ENCODE measurements around the gene DDTL.
"Not testable (repeated sequence)": the region's sequence is repeated elsewhere in the genome, so short reads cannot be mapped to it uniquely, and the experiment has no call there.

The DDTL gene

DNA sequence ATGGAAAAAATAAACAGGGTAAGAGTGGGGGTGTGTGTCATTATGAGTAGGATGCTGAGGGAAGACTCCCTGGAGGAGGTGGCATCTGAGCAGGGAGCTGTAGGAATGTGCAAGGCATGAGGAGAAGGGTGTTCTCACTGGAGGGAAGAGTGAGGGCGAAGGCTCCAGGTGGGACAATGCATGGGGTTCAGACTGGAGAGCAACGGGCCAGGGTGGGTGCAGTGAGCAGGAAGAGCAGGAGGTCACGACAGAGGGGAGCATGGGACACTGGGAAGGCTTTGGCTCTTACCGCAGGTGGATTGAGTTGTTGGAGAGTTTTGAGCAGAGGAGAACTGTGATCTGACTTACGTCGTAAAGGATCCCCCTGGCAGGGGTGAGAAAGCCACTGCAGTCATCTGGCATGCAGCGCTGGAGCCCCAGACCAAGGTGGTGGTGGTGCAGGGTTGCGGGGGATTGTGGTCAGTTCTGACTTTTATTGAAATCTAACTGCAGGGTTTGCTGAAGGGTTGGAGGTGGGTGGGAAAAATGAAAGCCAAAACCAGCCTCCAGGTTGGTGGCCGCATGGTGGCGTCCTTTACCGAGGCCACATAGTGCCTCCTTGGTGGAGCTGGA lies 13.8 kb upstream of the DDTL start:
- H3K27ac ChIP-seq (ENCODE audit: low read length); H3K4me3 ChIP-seq (ENCODE audit: low read length); H3K36me3 ChIP-seq (ENCODE audit: control insufficient read depth, low read depth, low read length); H3K27me3 ChIP-seq (ENCODE audit: control insufficient read depth, insufficient read depth, low read length); H3K9me3 ChIP-seq (ENCODE audit: control insufficient read depth, low read depth, low read length); H3K9ac ChIP-seq (ENCODE audit: low read length): not testable (repeated sequence)
- H3K4me1 ChIP-seq (ENCODE audit: control insufficient read depth, low read depth, low read length), result peaks cover 12% of the 10 kb centered on the region

DNA sequence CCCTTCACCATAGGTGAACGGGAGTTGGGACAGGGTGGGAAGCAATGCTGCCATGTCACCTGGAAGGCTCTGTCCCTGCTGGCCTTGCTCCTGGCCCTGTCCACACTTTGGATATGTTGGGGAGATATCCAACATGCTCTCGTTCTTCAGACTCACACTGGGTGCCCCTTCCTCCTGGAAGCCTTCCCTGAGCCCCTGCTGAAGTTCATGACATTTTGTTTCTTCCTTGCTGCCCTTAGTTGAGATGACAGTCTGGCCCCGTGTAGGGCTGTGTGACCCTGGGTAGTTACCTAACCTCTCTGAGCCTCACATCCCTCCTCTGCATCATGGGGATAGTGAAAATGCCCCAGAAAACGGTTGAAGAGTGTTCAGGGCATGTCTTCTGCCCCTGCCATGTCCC lies 13.2 kb upstream of the DDTL start:
- H3K4me1 ChIP-seq (ENCODE audit: control insufficient read depth, low read depth, low read length), result peaks cover 12% of the 10 kb centered on the region
- not testable (repeated sequence) for H3K9ac ChIP-seq (ENCODE audit: low read length); H3K27ac ChIP-seq (ENCODE audit: low read length); H3K36me3 ChIP-seq (ENCODE audit: control insufficient read depth, low read depth, low read length); H3K9me3 ChIP-seq (ENCODE audit: control insufficient read depth, low read depth, low read length); H3K27me3 ChIP-seq (ENCODE audit: control insufficient read depth, insufficient read depth, low read length); H3K4me3 ChIP-seq (ENCODE audit: low read length)

DNA sequence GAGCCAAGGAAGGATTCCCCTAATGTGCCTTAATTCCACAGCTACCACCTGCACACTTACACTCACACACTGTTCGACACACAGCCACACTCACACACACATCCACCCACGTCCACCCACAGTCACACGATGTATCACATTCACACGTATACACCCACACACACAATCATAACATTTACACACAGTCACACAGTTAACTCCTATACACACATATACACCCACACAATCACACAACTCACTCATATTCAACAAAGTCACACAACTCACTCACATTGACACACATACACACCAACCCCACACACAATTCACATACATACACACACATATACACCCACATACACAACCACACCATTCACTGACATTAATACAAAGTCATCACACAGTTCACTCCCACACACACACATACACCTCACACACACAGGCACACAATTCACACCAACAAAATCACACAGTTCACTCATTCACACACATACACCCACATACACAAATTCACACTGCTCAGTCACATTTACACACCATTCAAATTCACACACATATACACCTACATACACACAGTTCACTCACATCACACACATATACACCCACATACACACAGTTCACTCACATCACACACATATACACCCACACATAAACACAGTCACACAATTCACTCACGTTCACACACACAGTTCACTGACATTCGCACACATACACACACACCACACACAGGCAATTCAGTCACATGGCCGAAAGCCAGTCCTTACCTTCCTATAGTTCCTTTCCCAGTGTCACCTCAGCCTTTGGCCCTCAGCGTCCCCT lies 12.3 kb upstream of the DDTL start:
- H3K27me3 ChIP-seq (ENCODE audit: control insufficient read depth, insufficient read depth, low read length); H3K9me3 ChIP-seq (ENCODE audit: control insufficient read depth, low read depth, low read length); H3K27ac ChIP-seq (ENCODE audit: low read length); H3K9ac ChIP-seq (ENCODE audit: low read length); H3K4me3 ChIP-seq (ENCODE audit: low read length); H3K36me3 ChIP-seq (ENCODE audit: control insufficient read depth, low read depth, low read length): not testable (repeated sequence)
- H3K4me1 ChIP-seq (ENCODE audit: control insufficient read depth, low read depth, low read length), result peaks cover 12% of the 10 kb centered on the region

DNA sequence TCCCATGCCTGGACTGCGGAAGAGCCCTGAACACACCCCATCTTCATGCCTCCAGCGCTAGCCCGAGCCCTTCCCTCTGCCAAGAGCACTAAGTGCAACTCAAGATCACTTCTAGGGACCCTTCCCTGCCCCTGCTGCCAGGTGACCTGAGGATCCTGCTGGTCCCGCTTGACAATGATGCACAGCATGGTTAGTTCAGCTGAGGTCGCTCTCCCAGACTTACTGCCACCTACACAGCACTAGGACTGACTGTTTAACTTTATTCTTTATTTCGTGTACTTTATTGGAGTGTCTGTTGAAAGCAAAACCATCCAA lies 11.7 kb upstream of the DDTL start:
- H3K36me3 ChIP-seq (ENCODE audit: control insufficient read depth, low read depth, low read length); H3K4me3 ChIP-seq (ENCODE audit: low read length); H3K9ac ChIP-seq (ENCODE audit: low read length); H3K9me3 ChIP-seq (ENCODE audit: control insufficient read depth, low read depth, low read length); H3K27ac ChIP-seq (ENCODE audit: low read length); H3K27me3 ChIP-seq (ENCODE audit: control insufficient read depth, insufficient read depth, low read length): not testable (repeated sequence)
- peaks cover 12% of the 10 kb centered on the region for H3K4me1 ChIP-seq (ENCODE audit: control insufficient read depth, low read depth, low read length)

DNA sequence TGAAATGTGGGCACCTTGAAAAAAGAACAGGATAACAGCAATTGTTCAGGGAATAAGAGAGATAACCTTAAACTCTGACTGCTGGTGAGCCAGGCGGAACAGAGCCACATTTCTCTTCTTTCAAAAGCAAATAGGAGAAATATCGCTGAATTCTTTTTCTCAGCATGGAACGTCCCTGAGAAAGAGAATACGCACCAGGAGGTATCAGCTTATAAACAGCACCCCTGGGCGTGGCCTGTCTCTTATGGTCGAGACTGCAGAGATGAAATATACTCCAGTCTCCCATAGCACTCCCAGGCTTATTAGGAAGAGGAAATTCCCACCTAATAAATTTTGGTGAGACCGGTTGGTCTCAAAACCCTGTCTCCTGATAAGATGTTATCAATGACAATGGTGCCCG lies 10.8 kb upstream of the DDTL start:
- H3K27me3 ChIP-seq (ENCODE audit: control insufficient read depth, insufficient read depth, low read length); H3K36me3 ChIP-seq (ENCODE audit: control insufficient read depth, low read depth, low read length); H3K27ac ChIP-seq (ENCODE audit: low read length); H3K9me3 ChIP-seq (ENCODE audit: control insufficient read depth, low read depth, low read length); H3K9ac ChIP-seq (ENCODE audit: low read length): not testable (repeated sequence)
- Histone ChIP-seq H3K4me1 (ENCODE audit: control insufficient read depth, low read depth, low read length) (peaks cover 12% of the 10 kb centered on the region), H3K4me3 (ENCODE audit: low read length) (peak overlapping the region; percentile 47)

DNA sequence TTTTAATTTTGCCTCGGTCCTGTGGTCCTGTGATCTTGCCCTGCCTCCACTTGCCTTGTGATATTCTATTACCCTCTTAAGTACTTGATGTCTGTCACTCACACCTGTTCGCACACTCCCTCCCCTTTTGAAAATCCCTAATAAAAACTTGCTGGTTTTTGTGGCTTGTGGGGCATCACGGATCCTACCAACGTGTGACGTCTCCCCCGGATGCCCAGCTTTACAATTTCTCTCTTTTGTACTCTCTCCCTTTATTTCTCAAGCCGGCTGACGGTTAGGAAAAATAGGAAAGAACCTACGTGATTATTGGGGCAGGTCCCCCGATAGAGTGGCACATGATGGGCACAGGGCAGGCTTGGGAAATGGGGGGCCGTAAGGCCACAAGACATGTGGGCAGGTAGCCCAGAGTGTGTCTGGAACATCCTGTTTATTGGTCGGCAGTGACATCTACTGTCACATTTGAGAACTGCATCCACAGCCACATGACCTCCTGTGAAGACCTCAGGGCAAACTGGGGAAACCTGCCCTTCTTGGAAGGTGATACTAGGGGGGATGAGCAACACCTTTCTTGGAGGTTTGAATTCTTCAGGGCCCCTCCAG lies 10.3 kb upstream of the DDTL start:
- not testable (repeated sequence) for H3K36me3 ChIP-seq (ENCODE audit: control insufficient read depth, low read depth, low read length); H3K27me3 ChIP-seq (ENCODE audit: control insufficient read depth, insufficient read depth, low read length); H3K9me3 ChIP-seq (ENCODE audit: control insufficient read depth, low read depth, low read length)
- peaks cover 12% of the 10 kb centered on the region for H3K4me1 ChIP-seq (ENCODE audit: control insufficient read depth, low read depth, low read length)
- H3K4me3 ChIP-seq (ENCODE audit: low read length), result peak overlapping the region; percentile 47
- H3K9ac ChIP-seq (ENCODE audit: low read length), result peak overlapping the region; percentile 45
- peak overlapping the region; percentile 59 for H3K27ac ChIP-seq (ENCODE audit: low read length)

DNA sequence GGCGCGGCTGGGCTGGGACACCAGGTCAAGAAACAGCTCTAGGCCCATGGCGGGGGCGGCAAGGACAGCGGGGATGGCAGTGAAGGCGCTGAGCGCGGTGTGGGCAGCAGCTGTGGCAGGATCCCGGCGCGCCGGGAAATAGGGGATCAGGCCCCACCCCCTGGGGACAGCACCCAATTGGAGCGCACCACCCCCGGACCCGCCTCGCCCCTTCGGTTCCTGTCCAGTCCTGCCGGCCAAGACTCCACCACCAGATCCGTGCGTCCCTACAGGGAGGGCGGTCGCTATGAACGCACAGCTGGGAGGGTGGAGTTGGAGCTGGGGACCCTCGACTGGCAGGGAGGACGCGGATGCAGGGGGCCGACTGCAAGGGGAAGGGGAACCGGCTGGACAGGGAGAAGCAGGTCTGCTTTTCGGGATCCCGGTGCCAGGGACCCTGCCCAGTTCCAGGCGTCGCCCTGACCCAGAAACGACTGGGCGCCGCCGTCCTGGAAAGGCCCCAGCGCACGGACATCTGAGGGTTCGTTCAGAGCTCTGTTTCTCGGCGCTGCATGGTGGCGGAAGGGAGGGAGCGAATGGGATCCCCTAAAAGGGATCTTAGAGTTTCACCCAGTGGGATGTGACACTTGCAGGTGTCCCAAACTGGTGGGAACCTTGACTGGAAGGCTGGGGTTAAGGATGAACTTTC lies 5.5 kb upstream of the DDTL start, which contains the start of gene GSTT2B:
TSS of gene GSTT2B (minus strand) at position 112 of the 688 bp plus-strand sequence. CDS start at position 48, 64 bp downstream.
- not testable (repeated sequence) for H3K4me1 ChIP-seq (ENCODE audit: control insufficient read depth, low read depth, low read length); H3K9me3 ChIP-seq (ENCODE audit: control insufficient read depth, low read depth, low read length); H3K4me3 ChIP-seq (ENCODE audit: low read length); H3K36me3 ChIP-seq (ENCODE audit: control insufficient read depth, low read depth, low read length); H3K27ac ChIP-seq (ENCODE audit: low read length); H3K9ac ChIP-seq (ENCODE audit: low read length); H3K27me3 ChIP-seq (ENCODE audit: control insufficient read depth, insufficient read depth, low read length)

DNA sequence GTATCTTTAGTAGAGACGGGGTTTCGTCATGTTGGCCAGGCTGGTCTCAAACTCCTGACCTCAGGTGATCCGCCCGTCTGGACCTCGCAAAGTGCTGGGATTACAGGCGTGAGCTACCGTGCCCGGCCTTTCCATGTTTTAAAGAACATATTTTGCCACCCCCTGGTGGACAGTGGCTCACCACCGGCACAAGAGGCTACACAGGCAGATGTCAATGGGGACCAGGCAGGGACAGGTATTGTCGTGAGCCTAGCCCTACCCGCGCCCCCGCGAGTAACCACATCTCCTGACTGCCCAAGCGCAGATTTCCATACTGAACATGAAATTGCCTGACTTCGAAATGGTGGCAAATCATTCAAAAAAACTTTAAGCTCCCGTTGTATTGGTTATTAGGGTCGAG lies 594 bp upstream of the DDTL start:
- H3K27me3 ChIP-seq (ENCODE audit: control insufficient read depth, insufficient read depth, low read length); H3K4me1 ChIP-seq (ENCODE audit: control insufficient read depth, low read depth, low read length); H3K4me3 ChIP-seq (ENCODE audit: low read length); H3K9me3 ChIP-seq (ENCODE audit: control insufficient read depth, low read depth, low read length); H3K27ac ChIP-seq (ENCODE audit: low read length); H3K9ac ChIP-seq (ENCODE audit: low read length): not testable (repeated sequence)
- H3K36me3 ChIP-seq (ENCODE audit: control insufficient read depth, low read depth, low read length), result peaks cover 15% of the 10 kb centered on the region

DNA sequence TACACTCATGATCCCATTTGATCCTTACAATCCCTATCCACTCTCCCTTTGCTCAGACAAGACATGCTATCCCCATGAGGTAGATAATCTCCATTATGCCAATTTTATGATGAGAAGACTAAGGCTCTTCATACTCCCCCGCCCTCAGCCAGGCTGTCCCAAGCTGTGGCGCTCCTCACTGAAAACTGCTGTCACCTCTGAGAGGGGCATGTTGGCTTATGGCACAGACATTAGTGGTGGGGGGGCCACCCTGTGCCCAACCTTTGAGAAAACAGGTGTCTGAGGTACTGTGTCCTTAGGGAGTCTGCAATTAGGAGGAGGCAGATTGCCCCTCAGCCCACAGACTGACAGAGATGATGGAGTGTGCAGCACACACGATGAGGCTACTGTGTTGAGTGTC lies 2.4 kb downstream of the DDTL start:
- no peak overlapping the region for H3K4me3 ChIP-seq (ENCODE audit: low read length)
- no peaks in the 10 kb centered on the region for H3K4me1 ChIP-seq (ENCODE audit: control insufficient read depth, low read depth, low read length)
- H3K27ac ChIP-seq (ENCODE audit: low read length), result no peak overlapping the region
- no peaks in the 10 kb centered on the region for H3K9me3 ChIP-seq (ENCODE audit: control insufficient read depth, low read depth, low read length)
- H3K9ac ChIP-seq (ENCODE audit: low read length), result no peak overlapping the region
- peaks cover 24% of the 10 kb centered on the region for H3K36me3 ChIP-seq (ENCODE audit: control insufficient read depth, low read depth, low read length)
- H3K27me3 ChIP-seq (ENCODE audit: control insufficient read depth, insufficient read depth, low read length), result no peaks in the 10 kb centered on the region

DNA sequence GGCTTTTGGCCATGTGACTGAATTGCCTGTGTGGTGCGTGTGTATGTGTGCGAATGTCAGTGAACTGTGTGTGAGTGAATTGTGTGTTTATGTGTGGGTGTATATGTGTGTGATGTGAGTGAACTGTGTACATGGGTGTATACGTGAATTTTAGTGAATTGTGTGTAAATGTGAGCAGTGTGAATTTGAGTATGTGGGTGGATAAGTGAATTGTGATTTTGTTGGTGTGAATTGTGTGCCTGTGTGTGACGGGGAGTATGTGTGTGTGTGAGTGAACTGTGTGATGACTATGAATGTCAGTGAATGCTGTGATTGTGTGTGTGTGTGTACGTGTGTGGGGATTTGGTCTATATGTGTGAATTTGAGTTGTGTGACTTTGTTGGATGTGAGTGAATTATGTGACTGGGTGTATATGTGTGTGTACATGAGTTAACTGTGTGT lies 3.5 kb downstream of the DDTL start:
- Histone ChIP-seq H3K27ac (ENCODE audit: low read length) (no peak overlapping the region), H3K9me3 (ENCODE audit: control insufficient read depth, low read depth, low read length) (no peaks in the 10 kb centered on the region), H3K9ac (ENCODE audit: low read length) (no peak overlapping the region)

DNA sequence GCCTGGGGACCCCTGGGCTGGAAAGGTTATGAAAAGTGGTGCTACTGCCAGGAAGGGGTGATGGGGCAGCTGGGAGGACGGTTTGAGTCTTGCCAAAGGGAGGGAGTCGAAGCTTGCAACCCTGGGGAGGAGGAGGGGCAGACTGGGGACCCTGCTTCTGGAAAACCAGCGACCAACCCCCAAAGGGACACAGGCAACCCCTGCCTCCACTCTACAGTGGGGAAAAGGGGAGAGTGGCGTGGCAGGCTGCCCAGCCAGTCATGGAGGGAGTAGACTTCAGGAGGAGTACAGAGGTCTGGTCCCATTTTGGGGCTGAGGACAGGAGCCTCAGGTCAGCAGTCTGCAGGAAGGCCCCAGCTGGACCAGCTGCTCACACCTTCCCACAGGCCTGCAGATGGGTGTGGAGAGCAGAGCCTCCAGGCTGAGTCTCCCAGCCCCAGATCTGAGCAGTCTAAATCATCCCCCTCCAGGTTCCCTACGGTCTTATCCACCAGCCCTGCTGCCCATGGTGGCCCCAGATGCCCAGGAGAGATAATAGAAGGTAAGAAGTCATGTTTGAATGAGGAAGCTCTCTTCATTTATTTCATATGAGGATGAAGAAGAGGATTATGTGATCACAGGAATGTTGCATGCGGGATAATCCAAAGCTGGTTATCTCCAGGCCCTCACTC lies 4.3 kb downstream of the DDTL start:
- Histone ChIP-seq H3K9ac (ENCODE audit: low read length) (no peak overlapping the region), H3K4me1 (ENCODE audit: control insufficient read depth, low read depth, low read length) (no peaks in the 10 kb centered on the region)

More for the DNA sequence above, 3.5 kb downstream of the DDTL start:
- Histone ChIP-seq H3K4me1 (ENCODE audit: control insufficient read depth, low read depth, low read length) (no peaks in the 10 kb centered on the region), H3K36me3 (ENCODE audit: control insufficient read depth, low read depth, low read length) (peaks cover 24% of the 10 kb centered on the region), H3K27me3 (ENCODE audit: control insufficient read depth, insufficient read depth, low read length) (no peaks in the 10 kb centered on the region), H3K4me3 (ENCODE audit: low read length) (no peak overlapping the region)

More for the DNA sequence above, 4.3 kb downstream of the DDTL start:
- H3K4me3 ChIP-seq (ENCODE audit: low read length), result no peak overlapping the region
- H3K27ac ChIP-seq (ENCODE audit: low read length), result no peak overlapping the region
- H3K9me3 ChIP-seq (ENCODE audit: control insufficient read depth, low read depth, low read length), result no peaks in the 10 kb centered on the region
- H3K36me3 ChIP-seq (ENCODE audit: control insufficient read depth, low read depth, low read length), result peaks cover 24% of the 10 kb centered on the region
- H3K27me3 ChIP-seq (ENCODE audit: control insufficient read depth, insufficient read depth, low read length), result no peaks in the 10 kb centered on the region
